ENCODE results near the gene GNB1L.

GRCh38 chr22:19750507-19751490 is 103.9 kb downstream of the GNB1L start:
- TF ChIP-seq SUZ12 (IDR thresholded peaks at IDR 0.05; ENCODE audit: extremely low read depth, insufficient read depth, insufficient read length) (no peak), ZNF274 (IDR thresholded peaks at IDR 0.05; ENCODE audit: low read depth, low read length) (no peak), YY1 (IDR thresholded peaks at IDR 0.05; ENCODE audit: insufficient read depth, insufficient read length) (no peak)

Measured in NT2/D1 (cell line).